Renal cortical epithelial cell (primary cell): Measurements from ENCODE around the gene SELENOP. TPM values are rescaled to one million over a fixed set of nuclear protein-coding genes. Genes with fewer than 3 reads are reported as not detected.
A peak's percentile ranks its signal among the peaks of the same experiment; 100 is the strongest.

Experiments used
- DNase-seq: peaks from one replicate; pipeline ENCODE4 v3.0.0-alpha.2; 2011; ENCODE audit warnings: low read depth
- total RNA-seq: library from RNA; depleted of rRNA; stranded (reverse); fragments of >200 nt; gene quantifications from 2 replicates; pipeline ENCODE4 v1.2.3, GENCODE V29; 2014

SELENOP gene
- total RNA-seq, 1 donor from 2014 or later: 65.8 TPM

DNA sequence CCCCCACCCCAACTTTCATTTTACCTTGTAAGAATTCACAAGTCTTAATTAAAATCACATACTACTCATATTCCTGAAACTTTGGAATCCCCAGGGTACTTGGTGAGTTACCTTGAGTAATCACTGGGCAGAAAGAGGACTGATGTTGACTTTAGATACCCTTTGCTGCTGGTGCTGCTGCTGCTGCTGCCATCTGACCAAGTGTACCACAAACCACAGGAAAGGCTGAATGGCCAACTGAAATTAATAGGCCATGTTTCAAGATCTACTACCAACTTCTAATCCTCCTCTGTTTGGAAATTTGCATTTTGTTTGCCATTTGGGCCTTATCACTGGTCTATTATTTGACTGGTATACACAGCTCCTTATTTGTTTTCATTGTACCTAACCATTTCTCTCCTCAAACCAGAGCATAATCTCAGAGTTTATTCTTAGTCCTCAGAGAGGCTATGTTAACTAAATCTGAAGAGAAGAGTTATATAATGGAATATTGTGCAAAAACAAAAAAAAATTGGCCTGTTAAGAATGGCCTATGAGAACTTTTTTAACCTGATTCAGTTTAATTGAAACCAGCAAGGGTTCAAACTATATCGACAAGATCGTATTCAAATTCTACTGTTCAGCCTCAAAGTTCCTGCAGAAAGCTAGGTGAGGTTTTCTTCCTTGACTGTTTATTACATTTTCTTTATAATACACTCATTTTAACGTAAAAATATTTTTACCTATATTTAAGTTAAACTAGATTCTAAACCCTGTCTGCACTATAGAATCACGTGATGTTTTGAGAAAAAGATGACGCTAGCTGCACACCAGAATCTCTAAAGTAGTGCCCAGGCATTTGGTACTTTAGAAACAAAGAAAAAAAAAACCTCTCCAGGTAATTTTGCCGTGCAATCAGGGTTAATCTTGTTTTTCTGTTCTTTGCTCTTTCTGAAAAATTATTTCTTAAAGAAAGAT, 13.1 kb downstream of the SELENOP start:
- DNase-seq: no peak

DNA sequence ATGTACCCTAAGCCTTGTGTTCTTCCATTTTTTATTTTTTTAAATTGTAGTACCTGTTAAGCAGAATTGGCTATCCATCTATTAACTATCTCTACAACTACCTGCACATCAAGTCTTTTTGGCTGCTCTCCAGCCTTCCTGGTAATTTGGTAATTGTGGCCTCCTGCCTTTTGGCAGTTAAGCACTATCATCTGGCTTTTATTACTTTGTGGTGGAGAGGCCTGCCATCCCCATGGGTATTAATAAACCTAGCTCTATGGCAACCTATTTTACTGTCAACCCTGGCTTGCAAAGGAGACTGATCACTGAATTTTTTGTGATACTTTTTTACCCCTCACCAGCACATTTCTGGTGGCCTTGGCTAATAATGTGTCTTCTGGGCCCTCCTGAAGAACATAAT, 20.5 kb downstream of the SELENOP start:
- no peak for DNase-seq

DNA sequence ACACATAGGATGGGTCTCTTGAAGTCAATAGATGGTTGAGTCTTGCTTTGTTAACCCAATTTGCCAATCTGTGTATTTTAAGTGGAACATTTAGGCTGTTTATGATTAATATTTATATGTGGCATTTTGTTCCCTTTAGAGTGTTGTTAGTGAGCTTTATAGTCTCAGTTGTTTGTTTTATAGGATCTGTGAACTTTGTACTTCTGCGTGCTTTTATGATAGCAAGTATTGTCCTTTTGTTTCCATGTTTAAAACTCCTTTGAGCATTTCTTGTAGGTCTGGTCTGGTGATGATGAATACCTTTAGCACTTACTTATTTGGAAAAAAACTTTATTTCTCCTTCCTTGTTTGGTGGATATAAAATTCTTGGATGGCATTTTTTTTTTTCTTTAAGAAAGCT, 23.8 kb downstream of the SELENOP start:
- no peak for DNase-seq

DNA sequence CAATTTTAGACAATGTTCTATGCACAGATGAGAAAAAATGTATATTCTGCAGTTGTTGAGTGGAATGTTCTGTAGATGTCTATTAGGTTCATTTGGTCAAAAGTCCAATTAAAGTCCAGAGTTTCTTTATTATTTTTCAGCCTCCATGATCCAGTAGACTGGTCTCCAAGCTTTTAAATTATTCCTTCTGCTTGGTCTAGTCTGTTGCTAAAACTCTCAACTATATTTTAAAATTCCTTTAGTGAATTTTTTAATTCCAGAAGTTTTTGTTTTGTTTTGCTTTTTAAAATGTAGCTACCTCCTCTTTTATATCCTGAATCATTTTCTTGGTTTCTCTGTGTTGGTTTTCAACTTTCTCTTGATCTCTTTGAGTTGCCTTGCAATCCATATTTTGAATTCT, 24.6 kb downstream of the SELENOP start:
- DNase-seq: no peak

DNA sequence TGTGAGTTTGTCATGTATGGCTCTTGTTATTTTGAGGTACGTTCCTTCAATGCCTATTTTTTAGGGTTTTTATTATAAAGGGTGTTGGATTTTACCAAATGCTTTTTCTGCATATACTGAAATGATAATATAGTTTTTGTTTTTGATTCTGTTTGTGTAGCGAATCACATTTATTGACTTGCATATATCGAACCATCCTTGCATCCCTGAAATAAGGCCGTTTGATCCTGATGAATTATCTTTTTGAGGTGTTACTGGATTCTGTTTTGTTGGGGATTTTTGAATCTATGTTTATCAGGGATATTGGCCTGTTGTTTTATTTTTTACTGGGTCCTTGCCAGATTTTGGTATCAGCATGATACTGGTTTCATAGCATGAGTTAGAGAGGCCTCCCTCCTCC, 25.9 kb downstream of the SELENOP start:
- DNase-seq: no peak

DNA sequence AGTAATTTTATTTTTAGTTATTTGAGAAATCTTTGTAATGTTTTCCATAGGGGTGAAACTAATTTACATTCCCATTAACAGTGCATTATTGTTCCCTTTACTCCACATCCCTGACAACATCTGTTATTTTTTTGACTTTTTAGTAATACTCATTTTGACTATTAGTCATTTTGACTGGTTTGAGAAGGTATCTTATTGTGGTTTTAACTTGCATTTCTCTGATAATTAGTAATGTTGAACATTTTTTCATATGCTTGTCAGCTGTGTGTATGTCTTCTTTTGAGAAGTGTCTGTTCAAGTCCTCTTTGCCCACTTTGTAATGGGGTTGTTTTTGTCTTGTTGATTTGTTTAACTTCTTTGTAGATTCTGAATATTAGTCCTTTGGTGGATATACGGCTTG, 27.6 kb downstream of the SELENOP start:
- no peak for DNase-seq

DNA sequence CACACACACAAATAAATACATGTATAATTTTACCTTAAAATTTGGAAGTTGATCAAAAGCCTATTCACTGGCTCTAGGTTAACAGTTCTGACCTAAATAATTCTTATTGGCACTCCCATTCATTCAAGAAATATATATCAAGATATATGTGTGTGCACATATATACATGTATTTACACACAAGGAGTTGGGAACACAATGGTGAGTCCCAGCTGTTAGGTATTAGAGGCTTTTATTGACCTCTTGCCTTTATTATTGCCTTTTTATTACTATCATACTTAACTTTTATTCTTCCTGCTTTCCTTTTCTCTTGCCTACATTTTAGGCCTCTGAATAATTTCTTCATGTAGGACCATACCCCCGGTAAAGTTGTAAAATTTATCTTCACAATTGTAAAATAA, 30.1 kb downstream of the SELENOP start:
- no peak for DNase-seq

DNA sequence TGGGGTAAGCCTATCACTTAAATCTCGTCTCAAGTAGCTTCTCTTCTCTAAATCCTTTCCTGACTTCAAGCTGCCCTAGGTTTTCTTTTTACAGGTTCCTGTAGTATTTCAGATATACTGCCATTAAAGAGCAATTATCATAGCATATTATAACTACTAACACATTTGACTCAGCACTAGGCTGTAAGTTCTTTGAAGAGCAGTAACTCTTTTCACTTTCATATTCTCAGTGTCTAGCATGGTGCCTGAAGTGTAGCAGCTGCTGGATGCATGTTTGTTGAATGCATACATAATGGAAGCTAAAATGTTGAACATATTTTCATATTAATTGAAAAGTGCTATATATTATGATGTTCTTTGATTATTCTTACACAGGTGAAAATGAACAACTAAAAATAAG, 32.6 kb downstream of the SELENOP start:
- DNase-seq: no peak

DNA sequence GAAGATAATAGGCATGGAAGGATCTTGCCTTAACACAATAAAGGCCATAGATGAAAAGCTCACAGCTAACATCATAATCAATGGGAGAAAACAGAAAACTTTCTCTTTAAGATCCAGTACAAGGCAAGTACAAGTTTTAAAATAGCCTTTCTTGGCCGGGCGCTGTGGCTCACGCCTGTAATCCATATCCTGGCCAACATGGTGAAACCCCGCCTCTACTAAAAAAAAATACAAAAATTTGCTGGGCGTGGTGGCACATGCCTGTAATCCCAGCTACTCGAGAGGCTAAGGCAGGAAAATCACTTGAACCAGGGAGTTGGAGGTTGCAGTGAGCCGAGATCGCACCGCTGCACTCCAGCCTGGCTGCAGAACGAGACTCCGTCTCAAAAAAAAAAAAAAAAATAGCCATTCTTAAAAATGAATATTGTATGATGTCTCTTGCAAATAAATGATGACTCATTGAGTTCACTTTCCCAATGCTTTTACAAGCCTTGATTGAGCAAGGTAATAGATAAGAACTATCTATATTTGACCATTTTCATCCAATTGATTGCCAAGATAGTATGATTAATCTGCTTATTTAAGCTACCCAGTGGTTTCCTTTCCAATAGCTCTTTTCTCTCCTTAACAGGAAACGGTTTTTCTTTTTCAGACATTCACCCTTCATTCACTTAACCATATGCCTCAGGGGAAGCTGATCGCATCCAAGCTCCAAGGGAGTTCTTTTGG, 39.3 kb downstream of the SELENOP start:
- DNase-seq: no peak

DNA sequence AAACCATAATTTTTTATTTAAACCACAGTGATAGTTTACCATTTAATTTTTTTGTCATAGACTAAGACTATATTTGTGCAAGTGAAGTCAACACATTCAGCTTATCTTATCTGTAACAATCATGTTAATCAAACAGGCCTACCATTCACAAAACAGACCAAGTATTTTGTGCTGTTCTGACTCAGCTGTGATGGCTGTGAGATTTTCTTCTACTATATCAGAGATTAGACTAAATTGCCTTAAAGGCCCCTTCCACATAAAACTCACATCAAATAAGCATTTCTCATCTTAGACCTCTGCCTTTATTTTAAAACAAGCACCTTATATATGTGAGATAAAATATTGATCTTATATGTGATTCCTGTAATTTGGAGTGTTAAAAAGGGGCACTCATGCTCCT, 41.7 kb downstream of the SELENOP start:
- DNase-seq: no peak

DNA sequence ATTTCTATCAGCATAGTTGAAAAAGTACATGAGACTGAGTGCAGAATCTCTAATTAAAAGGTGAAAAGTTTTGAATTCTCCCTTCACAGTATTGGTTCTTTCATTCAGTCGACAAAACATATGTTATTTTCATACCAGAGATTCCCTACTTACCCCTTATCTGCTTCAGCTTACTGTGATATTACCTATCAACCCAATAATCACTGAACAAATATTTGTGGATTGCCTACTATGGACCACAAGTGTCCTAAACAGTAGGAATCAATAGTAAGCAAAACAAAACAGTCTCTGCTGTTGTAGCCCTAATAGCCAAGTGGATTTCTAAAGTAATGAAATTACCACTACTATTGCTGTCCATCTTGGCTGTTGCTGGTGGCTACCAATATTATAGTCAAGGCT, 43.6 kb downstream of the SELENOP start:
- DNase-seq: no peak

DNA sequence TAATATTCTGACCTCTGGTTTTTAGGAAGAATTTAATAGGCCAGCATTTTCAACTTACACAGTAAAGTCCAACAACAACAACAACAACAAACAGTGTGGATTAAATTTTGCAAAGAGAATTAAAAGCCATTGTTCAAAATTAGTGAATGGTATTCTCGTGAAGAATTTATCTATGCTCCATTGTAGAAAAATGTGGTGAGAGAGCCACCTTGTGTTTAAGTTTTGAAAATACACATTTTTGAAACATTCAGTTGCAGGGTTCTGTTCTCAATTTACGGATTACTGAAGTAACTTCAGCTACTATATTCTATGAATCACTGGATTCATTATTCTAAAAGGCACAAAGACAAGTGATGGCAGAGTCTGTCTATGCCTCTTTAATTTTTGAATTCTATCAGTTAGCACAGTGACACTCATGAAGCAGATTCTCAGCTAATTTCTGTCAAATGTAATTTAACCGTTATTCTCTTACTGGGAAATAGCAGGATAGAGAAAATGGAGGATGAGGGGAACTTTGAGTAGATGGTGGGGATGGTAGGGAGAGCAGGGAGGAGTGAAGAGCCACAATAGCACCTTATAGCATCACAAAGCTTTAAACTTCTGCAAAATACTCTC, 44.1 kb downstream of the SELENOP start:
- DNase-seq: peak; percentile 38

DNA sequence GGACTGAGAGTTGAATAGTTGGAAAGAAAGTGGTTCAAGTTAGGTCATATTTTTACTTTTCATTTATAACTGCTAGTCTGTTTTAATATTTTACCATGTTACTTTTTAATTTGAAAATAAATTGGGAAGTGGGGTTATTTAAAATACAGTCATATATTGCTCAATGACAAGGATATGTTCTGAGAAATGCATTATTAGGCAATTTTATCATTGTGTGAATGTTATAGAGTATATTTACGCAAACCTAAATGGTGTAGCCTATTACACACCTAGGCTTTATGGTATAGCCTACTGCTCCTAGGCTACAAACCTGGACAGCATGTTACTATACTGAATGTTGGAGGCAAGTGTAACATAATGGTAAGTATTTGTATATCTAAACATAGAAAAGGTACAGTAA, 49.9 kb downstream of the SELENOP start:
- no peak for DNase-seq

DNA sequence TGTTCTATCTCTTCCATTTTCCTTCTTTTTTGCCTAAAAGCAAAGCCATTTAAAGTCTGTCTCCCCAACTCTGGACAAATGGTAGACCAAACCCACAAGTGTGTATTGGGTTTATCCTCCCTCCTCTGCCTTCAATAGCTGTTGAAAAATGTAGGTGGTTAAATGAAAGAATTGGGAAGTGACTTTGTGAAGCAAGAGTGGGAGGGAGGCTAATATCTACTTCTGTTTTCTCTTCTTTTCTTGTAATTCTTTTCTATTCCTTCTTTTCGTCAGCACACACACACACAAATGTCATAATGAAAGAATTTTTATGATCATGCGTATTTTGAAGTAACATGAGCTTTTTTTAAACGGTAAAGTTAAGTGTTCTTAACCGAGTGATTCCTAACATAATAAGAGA, 51.3 kb downstream of the SELENOP start:
- no peak for DNase-seq

DNA sequence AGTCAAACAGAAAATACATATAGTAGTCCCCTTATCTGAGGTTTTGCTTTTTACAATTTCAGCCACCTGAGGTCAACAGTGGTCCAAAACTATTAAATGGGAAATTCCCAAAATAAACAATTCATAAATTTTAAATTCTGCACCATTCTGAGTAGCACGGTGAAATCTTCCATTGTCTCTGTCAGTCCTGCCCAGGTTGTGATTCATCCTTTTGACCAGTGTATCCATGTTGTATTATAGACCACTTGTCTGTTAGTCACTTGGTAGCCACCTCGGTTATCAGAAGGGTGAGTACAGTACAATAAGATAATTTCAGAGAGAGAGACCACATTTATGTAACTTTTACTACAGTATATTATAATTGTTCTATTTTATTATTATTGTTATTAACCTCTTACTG, 52.2 kb downstream of the SELENOP start:
- peak; percentile 11 for DNase-seq

DNA sequence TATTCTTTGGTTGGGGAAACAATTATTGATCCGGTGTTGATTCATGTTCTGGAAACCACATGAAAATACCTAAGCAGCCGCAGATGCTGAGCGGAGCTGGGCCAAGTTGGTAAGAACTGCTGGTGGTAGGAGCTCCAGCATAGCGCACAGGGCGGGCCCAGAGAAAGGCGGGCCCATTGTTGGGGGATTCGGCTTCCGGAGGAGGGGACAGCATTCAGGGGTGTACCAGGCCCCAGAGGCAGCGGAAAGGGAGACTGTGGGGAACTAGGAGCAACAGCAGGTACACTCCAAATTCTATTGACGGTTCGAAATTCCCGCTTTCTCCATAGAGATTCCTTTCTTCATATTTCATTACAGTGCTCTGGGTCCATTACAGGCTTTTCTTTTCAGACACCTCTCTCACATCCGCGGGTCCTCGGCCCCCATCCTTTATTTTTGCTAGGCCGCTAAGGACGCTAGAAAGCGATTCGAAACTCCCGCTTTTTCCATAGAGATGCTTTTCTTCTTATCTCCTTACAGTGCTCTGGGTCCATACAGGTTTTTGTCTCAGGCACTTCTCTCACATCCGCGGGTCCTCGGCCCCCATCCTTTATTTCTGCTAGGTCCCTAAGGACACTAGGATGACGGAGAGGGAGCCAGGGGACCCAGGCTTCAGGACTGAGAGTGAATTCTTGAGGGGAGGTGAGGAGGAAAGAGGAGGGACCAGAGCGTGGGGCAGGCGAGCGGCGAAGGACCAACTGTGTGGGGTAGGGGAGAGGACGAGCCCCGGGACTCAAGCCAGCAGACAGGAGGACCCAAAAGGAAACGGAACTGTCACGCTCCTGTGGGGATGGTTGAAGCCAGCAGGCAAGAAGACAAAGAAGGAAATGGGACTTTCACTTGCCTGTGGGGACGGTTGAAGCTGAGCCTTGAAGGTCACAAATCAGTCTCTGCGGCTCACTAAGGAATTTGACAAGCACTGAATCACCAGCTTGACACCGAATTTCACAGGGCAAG, 54.8 kb downstream of the SELENOP start, which contains the start of gene CCDC152:
TSS of gene CCDC152 (plus strand) at position 213 of the 996 bp plus-strand sequence. CDS start 2,304 bp downstream, outside the sequence.
- peak; percentile 65 for DNase-seq

DNA sequence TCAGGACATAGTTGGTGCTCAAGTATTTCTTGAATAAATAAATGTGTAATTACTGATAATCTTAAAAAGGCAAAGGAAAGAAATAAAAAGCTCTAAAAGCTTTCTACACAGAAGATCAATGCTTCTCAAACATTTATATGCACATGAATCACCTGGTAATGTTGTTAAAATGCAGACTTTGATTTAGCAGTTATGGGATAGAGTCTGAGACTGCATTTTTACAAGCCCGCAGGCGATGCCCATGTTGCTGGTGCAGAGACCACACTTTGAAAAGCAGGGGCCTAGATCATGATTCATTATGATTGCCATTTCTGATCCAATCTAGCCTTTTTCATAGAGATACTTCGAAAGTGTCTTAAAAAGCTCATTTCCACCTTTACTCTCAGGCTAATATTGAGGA, 58.6 kb downstream of the SELENOP start:
- DNase-seq: no peak

DNA sequence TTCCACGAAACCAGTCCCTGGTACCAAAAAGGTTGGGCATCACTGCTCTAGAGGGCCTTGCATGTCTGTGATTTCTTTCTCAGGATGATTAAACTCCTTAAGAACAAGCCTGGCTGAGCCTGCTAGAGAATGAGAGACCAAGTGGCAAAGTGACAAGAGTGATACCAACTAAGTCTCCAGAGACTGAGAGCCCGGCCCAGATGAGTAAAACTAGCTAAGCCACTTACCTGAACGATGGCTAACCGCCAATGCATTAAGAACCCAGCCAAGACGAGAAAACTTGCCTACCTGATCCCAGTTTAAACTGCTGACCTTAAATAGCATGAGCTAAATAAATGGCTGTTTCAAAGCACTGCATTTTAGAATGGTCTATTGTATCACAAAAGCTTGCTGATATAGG, 60.6 kb downstream of the SELENOP start:
- no peak for DNase-seq

DNA sequence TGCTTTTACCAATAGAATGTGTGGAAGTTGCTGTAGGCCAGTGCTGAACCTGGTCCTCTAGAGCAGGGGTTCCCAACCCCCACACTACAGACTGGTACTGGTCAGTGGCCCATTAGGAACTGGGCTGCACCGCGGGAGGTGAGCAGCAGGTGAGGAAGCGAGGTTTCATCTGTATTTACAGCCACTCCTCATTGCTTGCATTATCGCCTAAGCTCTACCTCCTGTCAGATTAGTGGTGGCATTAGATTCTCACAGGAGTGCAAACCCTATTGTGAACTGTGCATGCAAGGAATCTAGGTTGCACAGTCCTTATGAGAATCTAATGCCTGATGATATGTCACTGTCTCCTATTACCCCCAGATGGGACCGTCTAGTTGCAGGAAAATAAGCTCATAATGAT, 61.2 kb downstream of the SELENOP start:
- no peak for DNase-seq
